ENCODE measurements around the gene FKBP7.
"Not testable (repeated sequence)": the region's sequence is repeated elsewhere in the genome, so short reads cannot be mapped to it uniquely, and the experiment has no call there.

Gene FKBP7, protein sequence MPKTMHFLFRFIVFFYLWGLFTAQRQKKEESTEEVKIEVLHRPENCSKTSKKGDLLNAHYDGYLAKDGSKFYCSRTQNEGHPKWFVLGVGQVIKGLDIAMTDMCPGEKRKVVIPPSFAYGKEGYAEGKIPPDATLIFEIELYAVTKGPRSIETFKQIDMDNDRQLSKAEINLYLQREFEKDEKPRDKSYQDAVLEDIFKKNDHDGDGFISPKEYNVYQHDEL

DNA sequence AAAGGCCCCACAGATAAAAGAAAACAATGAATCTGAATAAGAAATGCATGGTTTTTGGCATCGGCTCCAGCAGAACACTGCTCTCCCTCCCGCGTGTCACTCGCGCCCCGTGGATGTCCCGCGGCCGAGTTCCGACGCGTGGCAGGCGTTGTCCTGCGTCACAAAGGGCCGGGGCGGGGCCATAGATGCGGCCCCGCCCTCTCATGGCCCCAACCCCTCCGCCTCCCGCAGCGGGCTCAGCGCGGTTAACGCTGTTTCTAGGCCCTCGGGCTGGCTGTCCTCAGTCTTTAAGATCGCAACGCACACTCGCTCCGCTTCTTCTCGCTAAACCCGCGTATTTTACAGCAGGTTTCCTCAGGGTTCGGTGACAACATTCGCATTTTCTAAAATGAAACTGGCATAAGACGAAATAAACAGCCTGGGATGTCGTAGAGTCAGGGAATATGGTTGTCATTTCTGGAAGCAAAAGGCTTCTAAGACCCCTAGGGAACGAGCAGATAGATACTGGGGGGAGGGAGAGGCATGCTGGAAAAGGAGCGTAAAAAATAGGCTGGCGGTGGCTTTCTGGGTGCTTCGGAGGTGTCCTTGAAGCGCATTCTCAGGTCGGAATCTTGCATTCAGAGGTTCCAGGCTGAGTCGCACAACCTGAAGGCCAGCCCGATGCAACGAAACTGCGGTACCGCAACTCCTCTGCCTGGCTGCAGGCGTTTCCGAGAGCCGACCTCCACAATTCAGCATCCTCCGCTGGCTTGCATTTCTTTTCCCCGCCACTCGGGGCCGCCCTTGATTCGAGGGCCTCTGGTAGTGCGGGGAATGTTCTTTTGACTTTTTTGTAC lies at the start of gene FKBP7:
Gene FKBP7, minus strand, starts transcription at position 162 of the 836 bp plus-strand sequence. Its CDS starts 101 bp downstream, at position 61.
- peak within 1 kb of the TSS; percentile 86 for H3K4me3 ChIP-seq (ENCODE audit: low read depth, low read length)
- peak; percentile 45 for DNase-seq (ENCODE audit: low read depth)

DNA sequence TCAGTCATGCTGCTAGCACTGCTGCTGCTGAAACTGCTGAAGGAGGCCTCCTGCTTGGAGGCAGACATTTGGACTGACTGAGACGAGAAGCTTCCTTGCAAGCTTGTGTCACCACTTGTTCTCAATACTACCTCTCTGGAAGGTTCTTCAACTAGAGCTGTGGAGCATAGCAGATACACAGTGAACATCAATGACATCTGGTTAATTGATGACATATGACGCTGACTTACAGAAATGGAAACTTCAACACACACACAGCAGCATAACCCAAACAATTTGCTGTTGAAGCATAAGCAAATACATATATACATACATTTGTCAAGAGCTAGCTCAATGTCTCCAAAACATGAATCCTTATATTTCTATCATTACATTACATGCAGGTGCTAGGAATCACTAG lies 49.2 kb upstream of the FKBP7 start:
- H3K4me3 ChIP-seq (ENCODE audit: low read depth, low read length) = no peak overlapping the region
- DNase-seq (ENCODE audit: low read depth) = no peak

DNA sequence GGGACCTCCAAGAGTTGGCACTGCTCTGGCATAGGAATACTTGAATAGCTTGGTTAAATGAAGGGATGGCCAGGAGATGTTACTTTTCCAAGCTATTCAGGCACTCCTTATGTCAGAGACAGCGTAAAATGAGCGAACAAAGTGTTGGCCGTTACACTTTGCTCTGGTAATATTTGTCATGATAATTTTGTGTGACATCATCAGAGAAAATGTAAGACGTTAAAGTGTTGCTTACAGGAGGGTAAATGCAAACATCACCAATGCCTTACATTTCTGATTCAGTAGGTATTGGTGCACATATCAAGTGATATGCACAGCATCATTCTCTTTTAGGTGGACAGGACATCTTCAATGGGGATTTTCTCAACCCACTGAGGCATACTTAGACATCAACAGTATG lies 47.9 kb upstream of the FKBP7 start:
- DNase-seq (ENCODE audit: low read depth) = no peak
- no peak overlapping the region for H3K4me3 ChIP-seq (ENCODE audit: low read depth, low read length)

DNA sequence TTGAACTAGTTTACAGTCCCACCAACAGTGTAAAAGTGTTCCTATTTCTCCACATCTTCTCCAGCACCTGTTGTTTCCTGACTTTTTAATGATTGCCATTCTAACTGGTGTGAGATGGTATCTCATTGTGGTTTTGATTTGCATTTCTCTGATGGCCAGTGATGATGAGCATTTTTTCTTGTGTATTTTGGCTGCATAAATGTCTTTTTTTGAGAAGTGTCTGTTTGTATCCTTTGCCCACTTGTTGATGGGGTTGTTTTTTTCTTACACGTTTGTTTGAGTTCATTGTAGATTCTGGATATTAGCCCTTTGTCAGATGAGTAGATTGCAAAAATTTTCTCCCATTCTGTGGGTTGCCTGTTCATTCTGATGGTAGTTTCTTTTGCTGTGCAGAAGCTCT lies 47.1 kb upstream of the FKBP7 start:
- H3K4me3 ChIP-seq (ENCODE audit: low read depth, low read length); DNase-seq (ENCODE audit: low read depth): not testable (repeated sequence)

DNA sequence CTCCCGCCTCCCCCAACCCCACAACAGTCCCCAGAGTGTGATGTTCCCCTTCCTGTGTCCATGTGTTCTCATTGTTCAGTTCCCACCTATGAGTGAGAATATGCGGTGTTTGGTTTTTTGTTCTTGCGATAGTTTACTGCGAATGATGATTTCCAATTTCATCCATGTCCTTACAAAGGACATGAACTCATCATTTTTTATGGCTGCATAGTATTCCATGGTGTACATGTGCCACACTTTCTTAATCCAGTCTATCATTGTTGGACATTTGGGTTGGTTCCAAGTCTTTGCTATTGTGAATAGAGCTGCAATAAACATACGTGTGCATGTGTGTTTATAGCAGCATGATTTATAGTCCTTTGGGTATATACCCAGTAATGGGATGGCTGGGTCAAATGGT lies 46.6 kb upstream of the FKBP7 start:
- not testable (repeated sequence) for H3K4me3 ChIP-seq (ENCODE audit: low read depth, low read length); DNase-seq (ENCODE audit: low read depth)

DNA sequence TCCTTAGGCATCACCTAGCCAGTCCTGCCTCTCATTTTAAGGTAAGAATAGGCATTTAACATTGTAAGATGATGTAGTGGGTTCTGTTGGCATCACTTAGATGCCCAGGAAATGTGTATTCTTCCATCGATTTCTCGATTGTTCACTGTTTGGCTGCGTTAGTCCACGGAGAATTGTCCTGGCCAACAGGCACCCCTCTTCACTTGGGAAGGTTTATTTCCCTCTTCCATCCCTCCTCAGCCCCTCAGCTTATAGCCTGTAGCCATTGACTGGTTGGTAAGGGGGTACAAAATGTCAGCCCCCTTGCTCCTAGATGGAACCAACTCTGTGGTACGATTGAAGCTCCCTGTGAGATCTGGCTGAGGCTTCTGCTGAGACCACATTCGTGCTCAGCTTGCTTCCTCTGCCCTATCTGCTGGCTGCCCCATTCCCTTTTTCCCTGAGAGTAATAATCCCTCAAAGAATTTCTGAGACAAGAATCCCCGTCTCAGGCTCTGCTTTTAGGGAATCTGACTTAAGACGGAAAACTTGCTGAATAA lies 45.3 kb upstream of the FKBP7 start:
- peak overlapping the region; percentile 69 for H3K4me3 ChIP-seq (ENCODE audit: low read depth, low read length)
- DNase-seq (ENCODE audit: low read depth) = no peak

DNA sequence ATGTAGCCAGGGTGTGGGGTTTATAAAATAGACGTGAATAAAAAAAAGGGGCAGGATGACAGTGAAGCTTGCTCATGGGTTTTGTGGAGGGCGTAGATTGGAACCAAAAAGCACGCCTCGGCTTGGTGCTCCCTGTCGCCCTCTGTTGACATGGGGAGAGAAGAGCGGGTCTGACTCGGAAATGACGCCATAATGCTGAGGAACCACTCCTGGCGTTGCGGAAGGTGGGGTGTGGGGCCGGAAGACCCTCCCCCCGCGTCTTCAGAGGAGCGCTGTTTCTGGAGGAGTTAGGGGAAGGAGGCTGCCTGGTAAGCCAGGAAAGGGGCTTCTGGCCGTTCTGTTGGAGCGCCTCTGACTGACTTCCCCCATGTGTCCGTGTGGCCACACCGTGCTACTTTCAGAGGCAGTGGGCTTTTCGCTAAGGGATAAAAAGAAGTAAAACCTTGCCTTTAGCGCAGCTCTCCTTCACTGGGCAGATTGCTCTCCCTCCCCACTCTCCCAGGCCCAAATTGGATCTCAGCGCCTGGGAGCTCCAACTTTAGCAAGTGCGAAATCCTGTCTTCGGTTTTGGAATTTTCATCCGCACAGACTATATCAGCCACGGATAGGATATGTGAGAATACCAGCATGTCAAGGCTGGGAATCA lies 44.7 kb upstream of the FKBP7 start:
- peak; percentile 45 for DNase-seq (ENCODE audit: low read depth)
- H3K4me3 ChIP-seq (ENCODE audit: low read depth, low read length) = peak overlapping the region; percentile 69

DNA sequence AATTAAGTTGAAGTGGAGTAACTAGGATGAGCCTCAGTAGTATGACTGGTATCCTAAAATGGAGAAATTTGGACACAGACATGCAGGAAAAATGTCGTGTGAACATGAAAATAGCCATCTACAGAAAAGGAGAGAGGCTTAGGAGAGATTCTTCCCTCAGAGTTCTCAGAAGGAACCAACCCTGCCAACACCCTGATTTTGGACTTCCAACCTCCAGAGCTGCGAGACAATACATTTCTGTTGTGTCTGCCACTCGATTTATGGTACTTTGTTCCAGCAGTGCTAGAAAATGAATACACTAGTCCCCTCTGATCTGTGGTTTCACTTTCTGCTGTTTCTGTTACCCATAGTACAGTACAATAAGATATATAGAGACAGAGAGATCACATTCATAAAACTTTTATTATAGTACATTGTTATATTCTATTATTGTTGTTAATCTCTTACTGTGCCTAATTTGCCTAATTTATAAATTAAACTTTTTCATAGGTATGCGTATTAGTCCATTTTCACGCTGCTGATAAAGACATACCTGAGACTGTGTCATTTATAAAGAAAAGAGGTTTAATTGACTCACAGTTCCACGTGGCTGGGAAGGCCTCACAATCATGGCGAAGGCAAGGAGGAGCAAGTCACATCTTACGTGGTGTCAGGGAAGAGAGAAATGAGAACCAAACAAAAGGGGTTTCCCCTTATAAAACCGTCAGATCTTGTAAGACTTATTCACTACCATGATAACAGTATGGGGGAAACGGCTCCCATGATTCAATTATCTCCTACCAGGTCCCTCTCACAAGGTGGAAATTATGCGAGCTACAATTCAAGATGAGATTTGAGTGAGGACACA lies 43.1 kb upstream of the FKBP7 start:
- DNase-seq (ENCODE audit: low read depth) = no peak
- no peak overlapping the region for H3K4me3 ChIP-seq (ENCODE audit: low read depth, low read length)

DNA sequence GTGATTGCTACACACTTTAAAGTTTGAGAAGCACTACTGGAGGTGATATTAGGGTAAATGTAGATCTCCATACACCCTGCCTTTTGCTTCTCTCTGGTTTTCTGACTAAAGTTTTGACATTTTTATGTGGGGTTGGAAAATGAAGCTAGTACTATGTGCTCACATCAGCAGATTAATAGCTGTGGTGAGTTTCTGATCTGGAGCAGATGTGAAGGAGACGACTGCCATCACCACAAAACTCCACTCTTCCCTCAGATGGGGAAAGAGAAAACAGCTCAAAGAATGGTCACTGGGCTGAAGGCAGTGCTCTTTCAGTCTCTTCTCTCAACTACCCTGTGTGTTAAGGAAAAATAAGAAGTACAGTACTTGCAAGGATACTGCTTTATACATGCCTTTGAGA lies 39.1 kb upstream of the FKBP7 start:
- H3K4me3 ChIP-seq (ENCODE audit: low read depth, low read length) = no peak overlapping the region
- DNase-seq (ENCODE audit: low read depth) = no peak

DNA sequence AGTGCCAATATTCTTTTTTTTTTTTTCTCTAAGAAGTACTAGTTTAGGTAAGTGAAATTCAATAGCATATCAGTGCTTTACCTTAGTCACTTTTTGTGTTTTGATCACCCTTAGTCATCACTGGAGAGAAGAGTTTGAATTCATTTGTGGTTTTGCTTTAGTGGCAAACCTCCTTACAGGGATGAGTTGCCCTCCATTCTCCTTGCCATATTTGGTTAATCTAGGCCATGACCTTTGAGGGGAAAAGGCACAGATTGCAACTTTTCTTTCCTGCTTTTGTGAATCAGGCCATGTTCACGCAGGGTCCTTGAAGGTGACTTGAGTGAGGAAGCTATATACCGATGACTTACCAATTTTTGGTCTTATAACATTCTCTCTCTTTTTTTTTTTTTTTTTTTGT lies 36.3 kb upstream of the FKBP7 start:
- H3K4me3 ChIP-seq (ENCODE audit: low read depth, low read length) = no peak overlapping the region
- peak; percentile 23 for DNase-seq (ENCODE audit: low read depth)

DNA sequence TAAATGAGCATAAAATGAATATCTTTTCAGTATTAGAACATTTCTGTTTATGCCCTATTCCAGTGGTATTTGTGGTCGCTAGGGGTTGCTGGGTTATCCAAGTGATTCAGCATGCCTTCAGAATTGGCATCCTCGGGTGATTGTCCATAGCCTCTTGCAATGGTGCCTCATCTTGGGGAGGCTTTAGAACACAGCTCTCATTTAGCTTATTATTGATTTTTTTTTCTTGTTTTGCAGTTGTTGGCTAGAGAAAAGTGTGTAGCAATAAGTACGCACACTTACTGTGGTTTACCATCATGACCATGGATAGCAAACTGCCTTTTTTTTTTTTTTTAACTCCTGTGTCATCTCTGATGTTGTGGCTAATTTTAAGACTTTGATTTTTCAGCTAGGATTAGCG lies 35.5 kb upstream of the FKBP7 start:
- DNase-seq (ENCODE audit: low read depth) = peak; percentile 4
- H3K4me3 ChIP-seq (ENCODE audit: low read depth, low read length) = no peak overlapping the region

DNA sequence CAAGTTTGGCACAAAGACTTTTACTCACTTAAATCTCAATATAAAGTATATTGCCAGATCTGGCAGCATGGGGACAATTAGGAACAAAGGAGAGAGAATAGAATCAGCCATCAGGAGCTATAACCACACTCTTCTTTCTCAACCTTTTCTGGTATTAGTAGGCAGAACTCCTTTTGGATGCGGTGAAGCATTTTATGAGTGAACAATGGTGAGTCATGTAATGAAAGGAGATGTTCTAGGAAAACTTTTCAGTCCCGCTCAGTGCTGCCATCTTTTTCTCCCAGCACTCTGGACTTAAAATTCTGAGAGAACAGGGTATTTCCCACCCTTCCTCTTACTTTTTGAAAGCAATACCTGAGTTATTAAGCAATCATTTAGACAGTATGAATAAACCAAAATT lies 34.1 kb upstream of the FKBP7 start:
- H3K4me3 ChIP-seq (ENCODE audit: low read depth, low read length) = no peak overlapping the region
- DNase-seq (ENCODE audit: low read depth) = peak; percentile 9

DNA sequence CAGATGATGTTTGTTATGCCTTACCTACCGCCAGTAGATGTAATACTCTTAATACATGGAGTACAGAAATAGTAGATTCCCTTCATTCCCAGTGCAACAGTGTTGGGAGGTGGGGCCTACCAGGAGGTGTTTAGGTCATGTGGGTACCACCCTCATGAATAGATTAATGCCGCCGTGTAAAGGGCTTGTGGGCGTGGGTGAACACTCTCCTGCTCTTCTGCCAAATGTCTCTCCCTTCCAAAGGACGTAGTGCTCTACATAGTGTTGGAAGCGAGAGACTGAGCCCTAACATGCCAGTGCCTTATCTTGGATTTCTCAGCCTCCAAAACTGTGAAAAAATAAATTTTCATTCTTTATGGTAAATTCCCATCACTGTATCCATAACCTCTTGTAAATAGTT lies 32.0 kb upstream of the FKBP7 start:
- H3K4me3 ChIP-seq (ENCODE audit: low read depth, low read length) = no peak overlapping the region
- DNase-seq (ENCODE audit: low read depth) = no peak

DNA sequence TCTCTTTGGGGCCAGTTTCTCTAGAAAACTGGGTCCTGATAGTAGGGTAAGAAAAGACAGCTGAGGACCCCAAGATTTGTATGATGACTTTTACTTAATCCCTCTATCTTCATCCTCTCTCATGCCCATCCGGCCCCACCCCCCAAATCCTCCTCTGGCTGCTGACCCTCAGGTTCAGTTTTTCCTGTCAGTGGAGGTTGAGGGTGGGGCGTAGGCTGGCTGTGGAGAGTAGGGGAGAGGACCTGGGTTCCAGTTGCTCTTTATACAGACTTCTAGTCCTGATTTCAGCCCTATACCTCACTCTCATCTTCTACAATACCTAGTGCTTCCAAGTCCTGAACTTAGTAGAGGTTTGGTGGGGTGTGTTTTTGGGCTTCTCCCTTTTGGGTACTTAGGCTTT lies 30.2 kb upstream of the FKBP7 start:
- H3K4me3 ChIP-seq (ENCODE audit: low read depth, low read length) = no peak overlapping the region
- no peak for DNase-seq (ENCODE audit: low read depth)

DNA sequence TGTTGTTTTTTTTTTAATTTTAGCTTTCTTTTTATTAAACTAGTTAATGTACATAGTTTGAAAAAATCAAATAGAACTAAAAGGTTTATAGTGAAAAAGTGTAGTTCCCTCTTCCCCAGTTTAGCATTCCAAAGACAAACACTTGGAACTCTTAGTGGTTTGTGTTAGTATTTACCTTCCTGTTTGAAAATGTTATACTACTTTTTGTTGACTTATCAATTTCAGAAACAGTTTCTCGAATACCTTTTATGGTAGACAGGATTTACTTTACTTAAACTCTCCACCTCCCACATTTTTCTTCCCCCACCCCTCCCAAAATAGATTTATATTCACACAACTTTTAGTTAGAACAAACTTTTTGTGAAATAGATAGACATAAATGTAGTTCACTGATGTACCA lies 28.5 kb upstream of the FKBP7 start:
- H3K4me3 ChIP-seq (ENCODE audit: low read depth, low read length) = no peak overlapping the region
- no peak for DNase-seq (ENCODE audit: low read depth)

DNA sequence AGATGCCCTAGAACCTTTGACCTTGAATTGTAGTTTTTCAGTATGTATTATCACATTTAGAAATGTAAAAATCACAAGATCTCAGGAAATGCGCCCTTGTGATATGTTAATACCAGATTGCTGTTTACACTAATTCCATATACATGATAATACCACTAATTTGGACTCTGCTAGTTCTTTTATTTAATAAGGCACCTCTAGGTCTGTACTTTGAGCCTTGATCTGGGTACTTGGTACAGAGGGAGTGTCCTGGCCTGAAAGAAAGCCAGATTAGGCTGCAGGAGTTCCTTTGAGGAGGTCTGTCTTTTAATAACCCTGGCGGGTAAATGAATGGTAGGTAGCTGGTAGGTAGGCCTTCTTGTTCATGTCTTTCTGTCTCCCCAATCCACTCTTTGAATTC lies 28.1 kb upstream of the FKBP7 start:
- H3K4me3 ChIP-seq (ENCODE audit: low read depth, low read length) = no peak overlapping the region
- DNase-seq (ENCODE audit: low read depth) = no peak

DNA sequence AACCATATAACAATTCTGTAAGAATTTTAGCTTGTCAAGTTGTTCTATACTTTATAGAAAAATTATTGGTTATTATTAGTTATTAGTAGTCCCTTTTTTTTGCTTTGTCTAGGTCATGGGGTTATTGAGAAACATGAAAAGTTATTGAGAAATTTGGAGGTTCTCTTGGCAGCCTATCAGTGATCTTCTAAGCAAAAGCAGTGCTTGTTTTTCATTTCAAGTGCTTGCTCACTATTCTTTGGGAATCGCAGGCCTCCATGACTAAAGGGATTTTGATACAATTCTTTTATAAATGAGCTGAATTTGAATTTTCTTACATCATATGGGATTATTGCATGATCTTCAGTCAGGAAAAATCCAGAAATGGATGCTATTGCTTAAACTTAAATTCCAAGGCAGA lies 27.7 kb upstream of the FKBP7 start:
- DNase-seq (ENCODE audit: low read depth) = no peak
- no peak overlapping the region for H3K4me3 ChIP-seq (ENCODE audit: low read depth, low read length)

DNA sequence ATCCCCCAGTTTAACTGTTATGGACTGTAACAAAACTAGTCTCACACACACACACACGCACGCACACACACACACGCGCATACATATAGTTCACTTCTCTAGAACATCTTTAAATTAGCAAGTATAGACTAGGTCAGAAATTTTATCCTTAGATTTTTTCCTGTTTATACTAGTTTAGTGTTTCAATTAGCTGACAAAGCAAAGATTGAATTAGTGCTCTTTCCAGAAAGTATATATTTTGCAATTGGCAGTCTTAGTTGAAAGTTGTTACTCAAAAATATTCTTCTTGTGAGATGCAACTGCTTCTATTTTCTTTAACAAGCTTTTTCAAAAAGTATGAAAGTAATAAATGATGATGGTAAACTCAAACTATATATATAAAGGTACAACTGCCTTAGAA lies 24.4 kb upstream of the FKBP7 start:
- no peak overlapping the region for H3K4me3 ChIP-seq (ENCODE audit: low read depth, low read length)
- no peak for DNase-seq (ENCODE audit: low read depth)

DNA sequence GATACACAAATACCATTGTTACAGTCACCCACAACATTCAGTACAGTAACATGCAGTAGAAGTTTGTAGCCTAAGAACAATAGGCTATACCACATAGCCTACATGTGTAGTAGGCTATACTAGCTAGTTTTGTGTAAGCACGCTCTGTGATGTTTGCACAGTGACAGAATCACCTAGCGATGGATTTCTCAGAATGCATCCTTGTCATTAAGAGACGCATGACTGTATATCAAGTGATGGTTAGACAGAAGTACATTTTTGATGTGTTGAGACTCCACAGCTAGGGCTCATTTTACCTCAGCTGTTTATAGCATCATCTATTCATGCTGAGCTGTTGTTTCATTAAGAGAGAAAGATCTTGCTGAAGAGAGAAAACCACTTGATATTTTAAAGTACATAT lies 21.2 kb upstream of the FKBP7 start:
- H3K4me3 ChIP-seq (ENCODE audit: low read depth, low read length) = no peak overlapping the region
- no peak for DNase-seq (ENCODE audit: low read depth)

DNA sequence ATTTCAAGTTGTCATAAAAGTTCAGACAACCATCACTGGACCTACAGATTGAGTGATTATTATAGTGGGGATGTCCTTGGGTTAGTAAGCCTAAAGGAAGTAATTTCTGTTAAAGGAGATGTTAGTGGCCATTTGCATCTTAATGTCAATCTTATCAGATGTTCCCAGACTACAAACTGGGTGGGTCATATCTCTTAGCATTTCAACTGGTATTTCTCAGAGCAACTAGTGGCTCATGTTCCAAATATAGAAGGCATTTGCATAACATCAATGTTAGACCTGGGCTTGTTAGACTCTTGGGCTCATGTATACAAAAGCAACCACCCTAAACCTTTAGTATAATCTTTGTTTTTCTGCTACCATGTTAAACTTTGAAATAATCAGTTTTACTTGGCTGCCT lies 19.7 kb upstream of the FKBP7 start:
- no peak for DNase-seq (ENCODE audit: low read depth)
- no peak overlapping the region for H3K4me3 ChIP-seq (ENCODE audit: low read depth, low read length)

Measured in skeletal muscle cell (primary cell).